COLO829 (cell line): ENCODE data around the gene TMEM11.
A peak's percentile ranks its signal among the peaks of the same experiment; 100 is the strongest.
"Not testable (repeated sequence)": the region's sequence is repeated elsewhere in the genome, so short reads cannot be mapped to it uniquely, and the experiment has no call there.

ENCODE experiments used
- DNase-seq: peaks from one replicate; pipeline ENCODE4 v3.0.0; 2012; ENCODE audit warnings: low spot score

Gene TMEM11

DNA sequence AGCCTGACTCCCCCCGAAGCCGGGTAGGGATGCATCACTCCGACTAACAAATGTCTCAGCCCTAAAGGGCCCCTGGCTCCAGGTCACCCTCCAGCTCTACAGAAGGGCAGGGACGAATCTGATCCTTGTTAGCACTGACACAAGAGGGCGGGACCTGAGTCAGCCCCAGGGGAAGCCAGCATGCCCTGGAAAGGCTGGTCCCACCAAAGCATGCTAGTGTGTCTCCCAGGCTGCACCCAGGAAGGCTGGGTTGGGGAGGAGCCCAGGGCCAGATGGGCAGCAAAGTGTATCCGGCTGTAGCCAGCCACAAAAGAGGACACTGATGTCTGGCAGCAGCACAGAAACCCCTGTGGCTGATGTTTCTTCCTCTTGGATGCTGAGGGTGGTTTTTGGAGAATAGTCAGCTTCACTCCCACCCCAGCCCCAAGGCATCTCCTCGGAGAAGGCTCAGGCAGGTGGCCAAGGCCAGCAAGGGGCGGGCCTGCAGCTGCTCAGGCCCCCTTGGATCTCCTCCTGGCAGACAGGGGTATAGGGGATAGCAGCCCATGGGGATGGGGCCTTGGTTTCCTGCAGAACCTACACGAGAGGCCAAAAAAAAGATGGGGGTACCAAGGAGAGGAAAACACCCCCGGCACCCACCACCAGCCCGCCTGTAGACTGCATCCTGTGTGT, 28.2 kb upstream of the TMEM11 start:
- DNase-seq: no peak

DNA sequence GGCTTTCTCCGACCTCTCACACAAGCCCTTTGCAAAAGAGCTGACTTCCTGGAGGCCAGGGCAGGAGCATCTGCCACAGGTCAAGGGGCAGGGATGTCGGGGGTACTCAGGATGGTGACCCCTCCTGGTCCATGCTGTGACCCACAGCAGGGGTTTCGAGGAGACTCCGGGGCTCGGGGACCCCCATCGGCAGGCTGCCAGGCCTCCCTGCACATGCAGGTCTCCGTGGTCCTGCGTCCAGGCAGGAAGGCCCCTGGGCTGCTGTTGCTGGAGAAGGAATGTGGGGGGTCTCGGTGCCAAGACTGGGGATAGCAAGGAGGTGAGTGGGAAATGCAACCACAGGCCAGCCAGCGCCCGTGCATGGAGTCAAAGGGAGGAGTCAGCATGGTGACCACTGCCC, 27.6 kb upstream of the TMEM11 start:
- DNase-seq: no peak

DNA sequence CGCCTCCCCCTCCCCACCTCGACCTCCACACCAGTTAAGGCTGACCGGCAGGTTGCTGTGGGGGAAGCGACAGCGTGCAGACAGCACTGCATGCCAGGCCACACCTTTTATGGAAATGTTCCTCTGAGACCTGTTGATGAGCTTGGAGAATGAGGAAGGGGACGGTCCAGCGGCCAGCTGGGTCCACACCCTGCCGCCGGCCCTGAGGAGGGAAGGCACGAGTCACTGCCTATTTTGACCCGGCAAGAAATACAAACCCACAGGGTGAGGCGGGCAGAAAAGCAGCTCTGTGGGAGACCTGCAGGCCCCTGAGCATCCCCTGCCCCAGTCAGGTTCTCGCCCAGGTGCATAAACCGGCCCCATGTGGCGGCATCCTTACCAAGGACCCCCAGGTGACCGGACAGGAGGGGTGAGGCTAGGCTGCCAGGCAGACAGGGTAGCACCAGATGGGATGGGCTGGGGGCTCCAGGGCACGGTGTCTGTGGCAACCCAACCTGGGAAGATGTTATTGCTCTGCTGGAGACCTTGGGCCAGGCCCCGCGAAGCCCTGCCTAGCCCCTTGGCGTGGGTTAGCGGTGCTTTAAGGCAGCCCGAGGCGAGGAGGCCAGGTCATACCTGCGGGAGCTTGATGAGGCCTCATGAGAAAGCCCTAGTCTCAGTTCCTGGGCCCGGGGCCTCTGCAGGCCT, 26.6 kb upstream of the TMEM11 start:
- DNase-seq: no peak

DNA sequence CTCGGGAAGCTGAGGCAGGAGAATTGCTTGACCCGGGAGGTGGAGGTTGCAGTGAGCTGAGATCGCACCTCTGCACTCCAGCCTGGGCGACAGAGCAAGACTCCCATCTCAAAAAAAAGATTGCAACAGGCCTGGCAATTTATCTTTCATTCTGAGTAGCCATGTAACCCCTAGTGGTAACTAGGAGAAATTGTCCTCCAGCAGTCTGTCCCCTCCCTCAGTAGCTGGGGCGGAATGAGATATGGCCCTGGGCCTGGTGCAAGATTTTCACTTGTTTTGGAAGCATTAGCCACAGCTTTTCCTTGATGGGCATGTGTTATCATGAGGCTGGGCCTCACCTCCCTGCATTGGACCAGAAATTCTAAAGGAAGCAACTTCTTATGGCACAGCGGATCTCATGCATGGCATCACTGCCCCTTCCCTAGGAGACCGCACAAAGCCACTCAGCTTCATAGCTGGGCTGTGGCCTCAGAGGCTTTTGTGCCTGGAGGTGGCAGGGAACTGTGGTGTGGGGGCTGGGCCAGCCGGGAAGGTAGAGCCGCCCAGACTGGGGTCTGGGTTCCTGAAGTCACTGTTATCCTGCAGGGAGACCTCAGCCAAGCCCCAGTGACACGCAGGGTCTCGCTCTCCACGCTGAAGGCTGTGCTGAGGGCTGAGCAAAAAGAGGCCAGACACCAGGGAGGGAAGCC, 25.9 kb upstream of the TMEM11 start:
- peak; percentile 41 for DNase-seq

DNA sequence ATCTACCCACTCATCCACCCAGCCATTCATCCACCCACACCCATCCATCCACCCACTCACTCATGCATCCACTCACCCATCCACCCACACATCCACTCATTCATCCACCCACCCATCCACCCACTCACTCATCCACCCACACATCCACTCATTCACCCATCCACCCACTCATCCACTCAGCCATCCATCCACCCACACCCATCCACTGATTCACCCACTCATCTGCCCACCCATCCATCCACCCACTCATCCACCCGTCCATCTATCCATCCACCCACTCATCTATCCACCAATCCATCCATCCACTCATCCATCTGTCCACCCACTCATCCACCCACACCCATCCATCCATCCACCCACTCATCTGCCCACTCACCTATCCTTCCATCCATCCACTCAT, 22.0 kb upstream of the TMEM11 start:
- DNase-seq: no peak

DNA sequence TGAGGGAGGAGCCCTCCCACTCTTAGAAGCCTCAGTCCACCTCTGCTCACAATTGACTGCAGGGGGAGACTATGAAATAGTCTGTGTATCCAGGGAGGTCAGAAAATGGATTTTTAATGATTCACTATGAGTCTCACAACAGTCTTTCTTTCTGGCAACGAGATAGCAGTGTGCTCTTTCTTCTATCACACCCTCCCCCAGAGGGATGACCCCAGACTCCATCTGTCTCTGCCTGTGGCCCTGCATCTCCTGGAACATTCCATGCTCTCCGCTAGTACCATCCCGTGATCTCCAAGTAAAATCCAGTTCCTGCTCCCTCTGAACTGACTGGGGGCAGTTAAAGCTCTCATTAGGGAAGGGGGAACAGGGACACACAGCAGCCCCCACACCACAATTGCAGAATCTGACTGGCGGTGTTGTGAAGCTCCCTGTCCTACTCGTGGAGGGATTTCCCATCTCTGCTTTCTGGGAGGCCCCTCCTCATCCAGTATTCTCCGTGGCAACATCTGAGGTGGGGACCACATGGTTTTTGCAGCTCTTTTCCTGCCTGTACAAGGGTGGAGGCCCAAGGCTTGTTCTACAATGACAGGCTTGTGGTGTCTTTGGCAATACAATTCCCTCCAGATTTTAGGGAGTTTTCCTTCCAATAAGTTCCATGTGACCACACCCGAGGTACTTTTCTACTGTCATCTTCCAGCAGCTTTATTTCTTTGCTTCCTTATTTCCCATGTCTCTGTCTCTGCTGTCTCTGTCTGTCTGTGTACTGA, 19.8 kb upstream of the TMEM11 start:
- no peak for DNase-seq

DNA sequence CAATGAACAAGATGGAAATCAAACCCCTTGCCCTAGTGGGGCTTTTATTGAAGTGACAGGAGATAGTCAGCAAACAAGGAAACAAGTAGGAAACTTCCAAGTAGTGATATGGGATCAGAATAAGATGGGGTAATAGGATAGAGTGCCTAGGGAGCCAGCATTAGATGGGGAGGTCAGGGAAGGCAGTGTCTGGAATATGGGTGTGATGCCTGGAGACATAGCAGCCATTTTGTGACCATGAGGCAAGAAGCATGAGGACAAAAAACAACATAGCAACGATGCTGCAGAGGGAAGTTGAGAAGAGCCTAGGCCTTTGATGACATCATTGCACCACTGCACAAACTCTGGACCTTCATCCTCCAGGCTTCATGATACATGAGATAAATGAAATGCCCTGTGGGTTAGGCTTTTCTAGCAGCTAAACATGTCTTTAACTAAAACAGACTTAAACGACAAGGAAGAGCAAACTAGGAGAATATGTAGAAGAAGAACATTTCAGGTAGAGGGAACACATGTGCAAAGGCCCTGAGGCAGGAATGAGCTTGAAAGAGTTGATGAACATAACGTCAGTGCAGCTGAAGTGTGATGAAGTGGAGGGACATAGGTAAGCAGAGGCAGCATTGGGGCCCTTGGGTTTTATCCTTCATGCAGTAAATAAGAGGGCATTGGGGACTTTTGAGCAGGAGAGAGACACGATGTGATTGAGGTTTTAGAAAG, 18.2 kb upstream of the TMEM11 start:
- no peak for DNase-seq

DNA sequence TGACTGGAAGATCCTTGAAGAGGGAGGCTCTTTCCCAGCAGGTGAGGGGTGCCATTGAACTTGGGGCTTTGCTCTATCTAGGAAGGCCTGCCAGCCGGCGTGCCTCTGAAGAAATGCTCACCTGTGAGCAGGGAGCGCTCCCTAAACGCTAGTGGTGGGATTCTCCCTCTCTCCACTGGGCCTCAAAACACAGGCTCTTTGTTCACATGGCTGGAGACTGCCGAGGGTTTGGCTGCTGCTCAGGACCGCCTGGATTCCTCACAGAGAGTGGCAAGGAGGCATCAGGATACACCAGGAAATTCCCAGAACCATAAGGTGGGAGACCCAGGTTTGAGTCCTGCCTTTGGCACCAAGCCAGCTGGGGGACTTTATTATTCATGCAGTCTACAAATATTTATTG, 17.6 kb upstream of the TMEM11 start:
- no peak for DNase-seq

DNA sequence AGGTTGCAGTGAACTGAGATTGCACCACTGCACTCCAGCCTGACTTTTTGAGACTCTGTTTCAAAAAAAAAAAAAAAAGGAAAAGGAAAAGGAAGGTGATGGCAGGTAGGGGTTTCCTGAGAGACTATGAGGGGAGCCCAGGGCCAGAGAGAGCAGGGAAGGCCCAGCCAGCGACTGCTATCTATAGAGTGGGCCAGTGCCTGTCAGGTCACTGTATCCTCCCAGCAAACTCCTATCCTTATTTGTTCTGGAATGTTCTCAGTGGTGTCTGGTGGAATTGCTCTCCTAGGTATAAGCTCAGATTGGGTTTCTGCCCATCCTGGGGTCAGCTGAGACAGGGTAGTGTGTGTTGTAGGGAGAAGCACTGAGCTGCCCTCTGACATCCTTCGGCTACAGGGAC, 14.9 kb upstream of the TMEM11 start:
- DNase-seq: no peak

DNA sequence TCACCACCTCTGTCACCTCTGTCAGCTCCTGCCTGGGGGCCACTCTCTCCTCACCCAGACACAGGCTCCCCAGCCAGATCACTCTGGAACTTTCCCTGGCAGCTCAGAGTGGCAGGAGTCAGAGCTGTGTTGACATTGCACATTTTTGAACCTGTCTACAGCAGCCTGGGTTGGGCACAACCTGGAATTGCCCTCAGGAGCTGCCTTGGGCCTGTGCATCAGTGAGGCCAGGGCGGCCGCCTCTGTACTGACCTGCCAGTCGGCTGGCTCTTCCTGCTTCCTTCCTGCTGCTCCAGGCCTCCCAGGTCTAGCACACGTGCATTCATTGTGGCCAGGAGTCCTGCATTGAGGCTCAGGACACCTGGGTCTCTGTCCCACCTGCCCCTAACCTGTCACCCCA, 14.2 kb upstream of the TMEM11 start:
- no peak for DNase-seq

DNA sequence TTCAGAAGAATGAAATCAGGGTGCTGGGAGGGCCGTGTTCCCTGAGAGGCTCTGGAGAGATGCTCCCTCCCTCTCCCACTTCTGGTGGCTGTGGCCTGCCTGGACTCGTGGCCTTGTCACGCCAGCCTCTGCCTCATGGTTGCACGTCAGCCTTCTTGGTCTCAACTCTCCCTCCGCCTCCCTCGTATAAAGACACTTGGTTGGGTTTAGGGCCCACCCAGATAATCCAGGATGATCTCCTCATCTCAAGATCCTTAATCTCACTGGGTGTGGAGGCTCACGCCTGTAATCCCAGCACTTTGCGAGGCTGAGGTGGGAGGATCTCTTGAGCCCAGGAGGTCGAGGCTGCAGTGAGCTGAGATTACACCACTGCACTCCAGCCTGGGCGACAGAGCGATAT, 13.3 kb upstream of the TMEM11 start:
- not testable (repeated sequence) for DNase-seq

DNA sequence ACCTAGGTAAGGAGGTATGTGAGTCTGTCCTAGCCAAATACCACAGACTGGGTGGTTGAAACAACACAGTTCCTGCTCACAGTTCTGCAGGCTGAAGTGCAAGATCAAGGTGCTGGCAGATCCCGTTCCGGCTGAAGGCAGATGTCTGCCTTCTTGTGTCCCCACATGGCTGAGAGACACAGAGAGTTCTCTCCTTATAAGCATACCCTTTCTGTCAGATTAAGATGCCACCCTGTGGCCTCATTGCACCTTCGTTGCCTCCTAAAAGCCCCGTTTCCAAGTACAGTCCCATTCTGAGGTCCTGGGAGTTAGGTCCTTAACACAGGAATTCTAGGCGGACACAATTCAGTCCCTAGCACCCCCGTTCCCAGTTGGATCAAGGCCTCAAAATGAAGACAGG, 9.1 kb upstream of the TMEM11 start:
- no peak for DNase-seq

DNA sequence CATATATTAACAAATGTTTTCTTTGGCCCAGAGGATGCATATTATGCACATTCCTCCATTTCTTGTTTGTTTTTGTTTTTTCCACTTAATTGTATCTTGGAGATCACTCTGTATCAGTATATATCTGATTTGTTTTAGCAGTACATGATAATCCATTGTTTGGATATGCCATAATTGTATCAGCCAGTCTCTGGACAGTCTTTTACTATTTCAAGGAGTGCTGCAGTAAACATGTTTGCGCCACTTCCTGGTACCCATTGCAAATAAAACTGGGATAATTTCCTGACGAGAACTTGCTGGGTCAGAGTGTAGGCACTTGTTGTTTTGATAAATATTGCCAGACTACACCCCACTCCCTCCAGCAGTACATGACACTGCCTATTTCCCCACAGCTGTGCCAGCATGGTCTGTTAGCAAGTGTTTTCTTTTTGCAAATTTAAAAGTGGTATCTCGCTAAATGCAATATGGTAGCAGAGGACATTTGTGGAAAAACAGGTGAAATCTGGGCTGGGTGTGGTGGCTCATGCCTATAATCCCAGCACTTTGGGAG, 4.9 kb upstream of the TMEM11 start:
- no peak for DNase-seq

DNA sequence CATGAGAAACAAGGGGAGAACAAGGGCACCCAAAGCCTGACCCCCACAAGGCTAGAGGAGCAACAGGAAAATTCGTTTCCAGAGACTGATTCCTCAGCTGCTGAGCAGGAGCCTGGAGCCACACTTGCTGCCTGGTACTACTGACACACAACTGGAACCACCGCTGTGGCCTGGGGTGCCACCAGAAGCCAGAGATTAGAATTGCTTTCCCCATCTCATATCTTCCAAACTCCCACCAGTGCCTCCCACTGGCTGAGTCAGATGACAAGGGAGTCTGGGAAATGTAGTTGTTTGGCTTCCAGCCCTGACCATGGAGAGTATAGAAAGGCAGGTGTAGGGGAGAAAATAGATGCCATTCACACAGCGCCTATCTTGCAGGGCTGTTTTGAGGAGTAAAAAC, 4.1 kb upstream of the TMEM11 start:
- DNase-seq: no peak

DNA sequence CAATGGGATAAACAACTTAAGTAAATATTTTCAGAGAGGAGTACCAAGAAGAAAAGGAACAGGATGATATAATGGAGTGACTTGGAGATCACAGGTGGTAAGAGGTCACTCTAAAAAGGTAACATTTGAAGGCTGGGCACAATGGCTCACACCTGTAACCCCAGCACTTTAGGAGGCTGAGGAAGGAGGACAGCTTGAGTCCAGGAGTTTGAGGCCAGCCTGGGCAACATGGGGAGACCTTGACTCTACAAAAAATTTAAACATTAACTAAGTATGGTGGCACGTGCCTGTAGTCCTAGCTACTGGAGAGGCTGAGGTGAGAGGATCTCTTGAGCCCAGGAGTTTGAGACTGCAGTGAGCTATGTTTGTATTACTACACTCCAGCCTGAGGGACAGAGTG, 3.4 kb upstream of the TMEM11 start:
- DNase-seq: no peak

DNA sequence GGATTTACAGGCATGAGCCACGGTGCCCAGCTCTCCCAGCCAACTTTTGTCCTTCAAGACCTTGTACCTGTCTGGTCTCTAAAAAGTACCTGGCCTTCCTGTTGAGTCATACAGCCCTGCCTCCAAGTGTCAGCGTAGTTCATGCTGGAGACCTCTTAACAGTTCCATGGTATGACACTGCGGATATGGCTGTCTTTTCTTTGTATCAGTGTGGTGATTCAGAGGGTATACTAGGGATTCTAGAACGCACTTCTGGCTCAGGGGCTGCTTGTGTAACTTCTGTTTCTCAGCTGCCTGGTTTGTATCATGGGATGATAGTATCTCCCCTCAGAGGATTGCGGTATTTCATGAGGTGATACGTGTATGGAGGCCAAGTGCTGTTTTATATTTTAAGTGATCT, 2.0 kb upstream of the TMEM11 start:
- no peak for DNase-seq

DNA sequence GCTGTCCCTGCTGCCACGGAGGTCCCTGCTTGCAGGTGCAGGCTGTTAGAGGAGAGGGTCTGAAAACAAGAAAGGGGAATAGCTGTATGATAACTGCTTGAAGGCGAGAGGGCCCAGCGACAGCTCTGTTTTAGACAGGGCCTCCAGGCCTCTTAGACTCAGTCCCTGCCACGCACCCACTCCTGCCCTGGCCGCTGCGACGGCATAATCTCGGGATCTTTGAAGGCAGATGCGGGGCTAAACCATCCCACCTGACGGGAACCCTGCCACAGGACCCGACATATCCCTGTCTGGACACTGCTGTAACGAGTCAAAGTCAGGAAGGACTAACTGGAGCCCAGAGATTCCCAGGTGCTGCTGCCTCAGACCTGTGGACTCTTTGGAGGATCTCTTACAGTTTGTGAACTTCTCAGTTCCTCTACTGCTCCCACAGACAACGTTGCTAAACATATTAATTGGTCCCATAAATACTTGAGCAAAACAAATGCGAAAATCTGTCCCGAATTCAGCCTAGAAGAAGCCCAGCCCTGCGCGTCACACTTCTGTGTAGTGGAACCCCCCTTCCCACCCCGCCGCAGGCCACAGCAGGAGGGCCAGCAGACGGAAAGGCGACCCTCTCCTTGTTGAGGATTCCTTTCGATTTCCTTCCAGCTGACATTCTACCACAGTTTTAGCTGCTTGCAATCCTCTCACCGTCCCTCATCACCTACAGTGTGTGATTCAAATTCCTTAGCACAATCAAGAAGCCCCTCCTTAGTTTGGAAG, 998 bp upstream of the TMEM11 start:
- peak; percentile 15 for DNase-seq

DNA sequence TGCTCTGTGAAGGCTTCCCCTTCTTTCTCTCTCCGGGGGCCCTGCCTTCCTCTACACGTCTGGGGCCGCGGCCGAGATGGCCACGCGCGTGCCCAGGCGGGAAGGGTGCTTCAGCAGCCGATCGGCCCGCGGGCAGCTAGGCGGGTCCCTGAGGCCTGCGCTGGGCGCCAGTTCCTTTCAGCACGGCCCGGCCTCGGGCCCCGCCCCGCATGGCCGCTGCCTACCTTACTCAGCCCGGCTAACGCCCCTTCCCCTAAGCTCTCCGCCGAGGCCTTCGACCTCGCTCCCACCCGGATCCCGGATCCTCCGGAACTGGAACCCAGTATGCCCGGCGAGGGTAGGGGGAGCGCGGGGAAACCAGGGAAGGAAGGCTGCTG, 335 bp downstream of the TMEM11 start:
- DNase-seq: no peak

DNA sequence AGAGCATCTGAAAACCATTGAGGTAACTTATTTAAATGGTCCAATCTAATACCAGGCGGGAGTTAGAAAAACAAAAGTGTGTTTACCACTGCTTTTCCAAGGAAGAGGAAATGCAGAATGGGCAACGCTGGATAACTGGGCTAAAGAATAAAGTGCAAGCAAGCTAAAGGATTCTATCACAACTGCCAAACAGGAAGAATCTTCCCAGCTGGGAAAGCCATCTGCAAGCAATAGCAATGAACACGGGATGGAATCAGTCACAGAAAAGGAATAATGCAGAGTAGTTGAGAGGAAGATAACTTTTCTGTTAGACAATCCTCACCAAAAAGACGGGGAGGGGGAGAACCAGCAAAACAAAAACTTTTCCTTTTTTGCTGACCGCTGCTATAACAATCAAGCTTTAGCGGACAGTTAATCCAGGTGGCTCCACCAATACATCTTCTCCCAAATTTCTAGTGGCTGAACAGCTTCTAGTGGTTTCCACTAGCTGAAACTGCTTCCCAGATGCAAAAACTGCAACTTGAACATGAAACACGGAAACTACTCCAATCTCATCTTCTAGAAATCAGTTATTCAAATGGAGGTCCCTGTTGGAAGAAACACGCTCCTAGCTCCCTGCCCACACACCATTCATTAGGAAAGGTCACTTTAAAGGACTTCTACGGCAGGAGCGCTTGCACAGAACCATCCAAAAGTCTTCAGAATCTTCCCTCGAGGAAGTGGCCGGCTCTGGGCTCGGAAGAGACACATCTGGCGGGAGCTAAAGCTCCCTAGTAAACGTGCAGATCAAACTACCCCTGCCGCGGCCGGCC, 929 bp downstream of the TMEM11 start:
- DNase-seq: no peak

DNA sequence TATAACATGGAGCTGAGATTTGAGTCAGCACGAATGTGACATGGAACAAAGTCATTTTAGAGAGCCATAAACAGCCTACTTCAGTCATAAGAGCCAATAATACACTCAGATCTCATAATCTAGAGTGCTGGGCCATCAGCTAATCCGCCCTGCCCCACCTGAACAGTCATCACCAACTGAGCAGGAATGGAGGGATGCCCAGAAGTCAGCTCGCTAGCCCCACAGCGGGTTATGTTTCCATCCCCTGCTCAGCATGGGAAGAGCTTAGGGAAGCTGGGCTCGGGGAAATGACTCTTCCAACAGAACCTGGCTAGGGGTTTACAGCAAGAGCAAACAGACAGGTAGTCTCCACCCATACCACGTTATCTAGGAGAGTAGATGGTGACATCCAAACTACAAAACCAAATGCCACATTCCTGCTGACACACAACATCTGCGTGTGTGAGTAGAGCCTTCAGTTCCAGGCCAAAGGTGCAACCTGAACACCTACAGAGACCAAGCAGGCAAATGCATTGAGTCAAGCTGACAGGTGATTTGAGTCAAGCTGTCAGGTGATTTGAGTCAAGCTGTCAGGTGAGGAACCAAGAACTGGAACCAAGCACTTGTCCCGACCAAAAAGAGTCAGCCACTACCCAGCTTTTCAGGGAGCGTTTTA, 2.0 kb downstream of the TMEM11 start:
- DNase-seq: no peak
